WI38 (cell line): Measurements from ENCODE around the gene NIBAN1.
A peak's percentile ranks its signal among the peaks of the same experiment; 100 is the strongest.

Source experiments
- H3K4me3 ChIP-seq: 2 replicates; pipeline ENCODE4 v1.5.1; 2011; ENCODE audit warnings: low read depth, mild to moderate bottlenecking, control low read depth, low read length
- TF ChIP-seq, protein P1 (sequence below): IDR thresholded peaks from 2 replicates; pipeline ENCODE4 v1.5.1; 2012; ENCODE audit warnings: low read depth, mild to moderate bottlenecking, control low read depth, low read length

NIBAN1 gene, protein sequence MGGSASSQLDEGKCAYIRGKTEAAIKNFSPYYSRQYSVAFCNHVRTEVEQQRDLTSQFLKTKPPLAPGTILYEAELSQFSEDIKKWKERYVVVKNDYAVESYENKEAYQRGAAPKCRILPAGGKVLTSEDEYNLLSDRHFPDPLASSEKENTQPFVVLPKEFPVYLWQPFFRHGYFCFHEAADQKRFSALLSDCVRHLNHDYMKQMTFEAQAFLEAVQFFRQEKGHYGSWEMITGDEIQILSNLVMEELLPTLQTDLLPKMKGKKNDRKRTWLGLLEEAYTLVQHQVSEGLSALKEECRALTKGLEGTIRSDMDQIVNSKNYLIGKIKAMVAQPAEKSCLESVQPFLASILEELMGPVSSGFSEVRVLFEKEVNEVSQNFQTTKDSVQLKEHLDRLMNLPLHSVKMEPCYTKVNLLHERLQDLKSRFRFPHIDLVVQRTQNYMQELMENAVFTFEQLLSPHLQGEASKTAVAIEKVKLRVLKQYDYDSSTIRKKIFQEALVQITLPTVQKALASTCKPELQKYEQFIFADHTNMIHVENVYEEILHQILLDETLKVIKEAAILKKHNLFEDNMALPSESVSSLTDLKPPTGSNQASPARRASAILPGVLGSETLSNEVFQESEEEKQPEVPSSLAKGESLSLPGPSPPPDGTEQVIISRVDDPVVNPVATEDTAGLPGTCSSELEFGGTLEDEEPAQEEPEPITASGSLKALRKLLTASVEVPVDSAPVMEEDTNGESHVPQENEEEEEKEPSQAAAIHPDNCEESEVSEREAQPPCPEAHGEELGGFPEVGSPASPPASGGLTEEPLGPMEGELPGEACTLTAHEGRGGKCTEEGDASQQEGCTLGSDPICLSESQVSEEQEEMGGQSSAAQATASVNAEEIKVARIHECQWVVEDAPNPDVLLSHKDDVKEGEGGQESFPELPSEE

DNA sequence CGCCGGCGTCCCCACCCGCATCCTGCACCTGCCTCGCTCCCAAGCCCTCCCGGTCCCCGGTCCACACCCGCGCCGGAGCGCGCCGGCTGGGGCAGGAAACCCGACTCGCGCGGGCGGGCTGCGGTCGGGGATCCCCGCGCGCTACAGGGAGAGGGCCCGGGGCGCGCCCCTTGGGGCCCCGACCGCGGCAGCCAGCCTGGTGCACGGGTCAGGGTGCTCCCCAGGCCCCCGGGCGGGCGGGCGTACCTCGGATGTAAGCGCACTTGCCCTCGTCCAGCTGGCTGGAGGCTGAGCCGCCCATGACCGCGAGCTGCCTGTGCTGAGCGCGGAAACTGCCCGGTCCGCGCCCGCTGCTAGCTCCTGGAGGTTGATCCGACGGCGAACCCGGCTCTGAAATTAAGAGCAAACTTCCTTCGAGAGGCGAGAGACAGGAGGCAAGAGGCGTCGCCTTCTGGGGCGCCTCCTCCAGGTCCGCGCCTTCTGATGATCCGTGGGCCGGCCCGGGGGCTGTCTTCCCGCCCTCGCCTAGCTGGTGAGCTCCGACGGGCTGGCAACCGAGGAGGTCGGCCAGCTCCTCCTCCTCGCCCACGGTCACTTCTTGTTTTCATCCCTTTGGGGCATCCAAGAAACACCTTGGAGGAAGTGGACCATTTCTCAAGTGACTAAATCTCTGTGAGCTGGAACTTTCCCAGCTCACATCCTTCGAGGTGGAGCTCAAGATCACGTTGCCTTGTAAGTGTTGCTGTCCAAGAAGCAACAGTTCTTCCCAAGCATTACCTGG lies at the start of gene NIBAN1:
Gene NIBAN1 (minus strand): TSS at position 453 of the 781 bp plus-strand sequence. CDS start 152 bp downstream, at position 301.
- TF ChIP-seq, protein P1, sequence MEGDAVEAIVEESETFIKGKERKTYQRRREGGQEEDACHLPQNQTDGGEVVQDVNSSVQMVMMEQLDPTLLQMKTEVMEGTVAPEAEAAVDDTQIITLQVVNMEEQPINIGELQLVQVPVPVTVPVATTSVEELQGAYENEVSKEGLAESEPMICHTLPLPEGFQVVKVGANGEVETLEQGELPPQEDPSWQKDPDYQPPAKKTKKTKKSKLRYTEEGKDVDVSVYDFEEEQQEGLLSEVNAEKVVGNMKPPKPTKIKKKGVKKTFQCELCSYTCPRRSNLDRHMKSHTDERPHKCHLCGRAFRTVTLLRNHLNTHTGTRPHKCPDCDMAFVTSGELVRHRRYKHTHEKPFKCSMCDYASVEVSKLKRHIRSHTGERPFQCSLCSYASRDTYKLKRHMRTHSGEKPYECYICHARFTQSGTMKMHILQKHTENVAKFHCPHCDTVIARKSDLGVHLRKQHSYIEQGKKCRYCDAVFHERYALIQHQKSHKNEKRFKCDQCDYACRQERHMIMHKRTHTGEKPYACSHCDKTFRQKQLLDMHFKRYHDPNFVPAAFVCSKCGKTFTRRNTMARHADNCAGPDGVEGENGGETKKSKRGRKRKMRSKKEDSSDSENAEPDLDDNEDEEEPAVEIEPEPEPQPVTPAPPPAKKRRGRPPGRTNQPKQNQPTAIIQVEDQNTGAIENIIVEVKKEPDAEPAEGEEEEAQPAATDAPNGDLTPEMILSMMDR: no peak
- H3K4me3 ChIP-seq: peak within 1 kb of the TSS; percentile 75

DNA sequence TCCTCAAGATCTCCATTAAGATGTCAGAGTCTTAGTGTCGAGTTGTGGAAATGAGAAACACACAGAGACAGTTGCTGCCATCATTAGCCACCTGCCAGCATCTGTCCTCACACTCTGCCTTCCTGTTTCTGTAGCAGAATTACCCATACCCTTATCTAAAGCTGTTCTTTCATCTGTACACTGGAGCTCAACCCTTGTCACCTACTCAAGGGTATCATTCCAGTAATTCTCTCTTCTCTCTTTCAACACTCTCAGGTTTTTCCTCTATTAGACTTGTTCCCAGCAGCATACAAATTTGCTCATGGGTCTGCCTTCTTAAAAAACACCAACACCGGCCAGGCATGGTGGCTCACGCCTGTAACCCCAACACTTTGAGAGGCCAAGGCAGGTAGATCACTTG lies 43.7 kb upstream of the NIBAN1 start:
- no peak overlapping the region for H3K4me3 ChIP-seq
- TF ChIP-seq, protein P1: no peak

DNA sequence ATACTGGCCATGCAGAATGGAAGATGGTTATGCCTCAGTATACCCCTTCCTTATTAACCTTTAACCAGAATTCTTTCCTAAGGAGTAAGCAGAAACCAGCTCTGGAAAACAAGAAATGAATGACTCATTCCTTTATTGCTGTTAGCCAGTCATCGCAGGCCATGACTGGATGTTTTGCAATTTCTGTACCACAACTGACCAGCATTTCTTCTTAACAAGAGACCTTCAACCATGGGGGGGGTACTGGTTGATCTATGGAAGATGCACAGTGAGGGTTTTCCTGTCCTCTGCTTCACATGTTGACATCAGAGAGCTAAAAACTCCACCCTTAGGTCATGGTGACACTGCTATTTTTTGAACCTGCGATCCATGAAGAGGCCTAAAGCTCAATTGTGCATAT lies 43.0 kb upstream of the NIBAN1 start:
- no peak overlapping the region for H3K4me3 ChIP-seq
- TF ChIP-seq, protein P1: no peak

DNA sequence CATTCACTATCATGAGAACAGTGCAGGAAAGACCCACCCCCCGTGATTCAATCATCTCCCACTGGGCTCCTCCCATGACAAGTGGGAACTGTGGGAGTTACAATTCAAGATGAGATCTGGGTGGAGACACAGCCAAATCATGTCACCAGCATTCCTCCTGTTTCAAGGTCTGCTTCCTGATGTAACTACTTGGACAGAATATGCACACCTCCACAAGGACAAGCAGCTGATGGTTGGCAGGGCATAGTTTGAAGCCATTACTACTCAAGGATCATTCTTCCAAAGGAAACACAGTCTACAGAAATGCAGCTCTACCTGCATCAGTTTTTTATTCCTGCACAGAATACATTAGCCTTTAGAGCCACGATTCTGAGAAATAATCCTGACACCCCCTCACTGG lies 42.6 kb upstream of the NIBAN1 start:
- H3K4me3 ChIP-seq: no peak overlapping the region
- TF ChIP-seq, protein P1: no peak

DNA sequence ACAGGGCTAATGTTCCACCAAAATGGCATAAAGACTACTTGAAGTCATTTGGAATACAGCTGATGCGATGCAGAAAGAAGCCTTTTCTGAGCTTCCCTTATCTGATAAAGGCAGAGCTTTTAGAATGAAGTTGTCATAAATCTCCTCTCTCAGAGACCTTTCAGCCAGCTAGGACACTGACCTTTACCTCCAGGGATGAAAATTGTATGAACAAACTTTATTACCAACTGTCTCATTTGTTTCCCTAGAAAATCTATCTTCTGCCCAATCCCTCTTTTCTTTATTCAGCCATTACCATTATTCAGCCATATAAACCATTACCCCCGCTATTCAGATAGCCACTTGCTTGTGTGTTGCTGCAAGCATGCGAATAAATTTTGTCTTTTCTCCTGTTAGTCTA lies 41.3 kb upstream of the NIBAN1 start:
- no peak overlapping the region for H3K4me3 ChIP-seq
- TF ChIP-seq, protein P1: no peak

DNA sequence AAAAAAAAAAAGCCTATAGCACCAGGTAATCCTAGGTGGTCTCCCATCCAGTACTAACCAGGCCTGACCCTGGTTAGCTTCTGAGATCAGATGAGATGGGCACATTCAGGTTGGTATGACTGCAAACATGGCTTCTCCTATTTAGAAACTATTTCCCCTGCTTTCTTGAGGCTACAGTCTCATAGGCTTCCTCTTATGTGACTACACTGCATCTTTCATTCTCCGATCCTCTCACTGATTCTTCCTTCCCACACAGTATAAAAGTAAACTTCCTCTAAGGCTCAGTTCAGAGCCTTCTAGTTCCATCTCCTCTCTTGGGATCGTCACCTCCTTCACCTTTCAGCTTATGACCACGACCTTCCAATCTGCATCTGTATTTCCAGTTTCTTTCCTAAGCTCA lies 40.6 kb upstream of the NIBAN1 start:
- no peak overlapping the region for H3K4me3 ChIP-seq
- TF ChIP-seq, protein P1: no peak
